NCI-H2196 treated with DMSO at 0.1 percent for 48 hours (cell line): Measurements from ENCODE around the gene GAPVD1.

Experiments
- DNase-seq: peaks from one replicate; lab custom pipeline; 2025; ENCODE audit not compliant: unreplicated experiment; lab: John Stamatoyannopoulos, UW

Gene GAPVD1

DNA sequence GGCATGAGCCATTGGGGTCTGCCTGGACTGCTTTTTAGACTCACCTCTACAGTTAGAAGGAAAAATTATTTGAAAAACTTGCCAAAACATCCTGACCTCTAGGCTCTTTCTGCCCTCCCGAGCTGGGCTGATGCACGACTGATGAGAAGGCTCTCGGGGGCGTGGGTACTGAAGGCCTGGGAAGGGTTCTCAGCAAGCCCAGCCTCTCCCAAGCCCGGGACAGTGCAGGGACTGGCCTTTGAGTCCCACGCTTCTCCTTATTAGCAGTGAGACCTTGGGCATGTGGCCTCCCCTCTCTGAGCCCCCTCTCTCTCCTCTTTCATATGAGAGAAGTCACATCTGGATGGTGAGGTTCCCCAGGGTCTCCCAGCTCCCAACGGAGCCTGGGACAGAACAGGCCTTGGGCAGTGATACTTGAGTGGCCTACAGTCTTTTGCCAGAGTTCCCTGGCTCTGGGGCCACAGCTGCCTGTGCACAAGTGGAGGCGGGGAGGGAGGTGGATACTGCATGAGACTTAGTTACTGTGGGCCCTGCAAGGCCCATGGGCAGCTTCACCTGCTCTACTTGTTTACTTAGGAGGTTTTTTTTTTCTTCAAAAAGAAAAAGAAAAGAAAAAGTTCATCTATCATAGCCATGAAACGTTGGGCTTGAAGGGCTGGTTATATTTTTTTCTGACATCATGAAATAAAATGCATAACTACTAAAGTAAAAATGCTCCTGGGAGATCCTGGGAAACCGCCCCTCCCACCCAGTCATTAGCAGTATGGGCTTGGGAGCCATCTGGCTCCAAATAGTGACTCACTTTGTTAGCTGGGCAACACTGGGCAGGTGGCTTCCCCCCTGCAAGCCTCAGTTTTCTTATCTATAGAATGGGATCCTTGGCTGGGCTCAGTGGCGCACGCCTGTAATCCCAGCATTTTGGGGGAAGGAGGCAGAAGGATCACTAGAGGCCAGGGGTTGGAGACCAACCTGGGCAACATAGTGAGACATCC lies 139.4 kb downstream of the GAPVD1 start:
- no peak for DNase-seq

DNA sequence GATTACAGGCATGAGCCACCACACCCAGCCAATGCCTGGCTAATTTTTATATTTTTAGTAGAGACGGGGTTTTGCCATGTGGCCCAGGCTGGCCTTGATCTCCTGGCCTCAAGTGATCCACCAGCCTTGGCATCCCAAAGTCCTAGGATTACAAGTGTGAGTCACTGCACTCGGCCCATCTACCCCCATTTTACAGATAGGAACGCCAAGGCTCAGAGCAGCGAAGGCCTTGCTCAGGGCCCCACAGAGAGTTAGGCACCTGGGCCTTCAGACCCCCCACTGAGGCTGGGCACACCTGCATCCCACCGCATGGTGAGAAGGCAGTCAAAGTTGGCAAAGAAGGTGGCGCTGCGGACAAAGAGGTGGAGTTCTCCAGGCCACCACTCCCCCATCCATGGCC lies 143.1 kb downstream of the GAPVD1 start:
- DNase-seq = no peak

DNA sequence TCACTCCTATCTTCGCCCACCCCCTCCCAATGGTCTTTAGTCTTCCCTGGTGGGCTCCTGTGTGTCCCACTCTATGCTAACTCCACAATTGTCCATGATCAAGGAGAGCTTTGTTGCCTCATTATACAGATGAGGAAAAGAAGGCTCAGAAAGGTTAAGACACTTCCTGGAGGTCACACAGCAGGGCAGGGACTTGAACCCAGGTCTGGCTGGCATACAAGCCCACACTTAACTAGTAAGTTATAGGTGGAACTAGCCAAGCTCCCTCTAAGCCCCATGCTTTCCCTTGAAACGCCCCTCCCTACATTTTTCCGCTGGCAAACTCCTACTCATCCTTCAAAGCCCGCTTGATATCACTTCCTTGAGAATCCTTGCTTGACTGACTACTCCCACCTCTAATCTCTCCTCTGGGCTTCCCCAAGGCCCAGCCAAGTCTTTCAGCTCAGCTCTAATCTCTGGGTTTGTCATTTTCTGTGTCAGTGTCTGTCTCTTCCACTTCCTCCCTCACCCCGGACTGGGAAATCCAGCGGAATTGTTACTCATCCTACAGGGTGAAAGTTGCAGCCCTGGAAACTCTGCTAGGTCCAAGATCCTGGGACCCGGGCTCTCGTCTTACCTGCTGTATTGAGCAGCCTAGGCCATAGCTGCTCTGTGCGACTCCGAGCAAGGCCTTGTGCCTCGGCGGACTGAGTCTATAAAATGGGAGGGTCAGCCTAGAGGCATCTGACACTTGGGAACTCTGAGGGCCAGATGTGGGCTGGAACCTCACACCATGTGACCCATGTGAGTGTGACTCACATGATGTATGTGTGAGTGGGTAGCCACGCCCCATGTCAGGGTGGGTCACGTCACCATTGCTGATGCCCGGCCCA lies 144.5 kb downstream of the GAPVD1 start:
- no peak for DNase-seq

DNA sequence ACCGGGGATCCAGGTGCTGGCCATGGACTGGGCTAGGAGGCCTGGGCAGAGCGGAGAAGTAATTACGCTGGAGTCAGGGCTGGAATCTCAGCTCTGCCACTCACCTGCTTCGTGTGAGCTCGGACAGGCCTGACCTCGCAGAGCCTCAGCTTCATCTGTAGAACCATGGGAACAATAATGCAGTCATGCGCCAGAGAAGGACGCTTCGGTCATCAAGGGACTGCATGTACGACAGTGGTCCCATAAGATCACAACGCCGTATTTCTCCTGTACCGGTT lies 145.1 kb downstream of the GAPVD1 start:
- no peak for DNase-seq

DNA sequence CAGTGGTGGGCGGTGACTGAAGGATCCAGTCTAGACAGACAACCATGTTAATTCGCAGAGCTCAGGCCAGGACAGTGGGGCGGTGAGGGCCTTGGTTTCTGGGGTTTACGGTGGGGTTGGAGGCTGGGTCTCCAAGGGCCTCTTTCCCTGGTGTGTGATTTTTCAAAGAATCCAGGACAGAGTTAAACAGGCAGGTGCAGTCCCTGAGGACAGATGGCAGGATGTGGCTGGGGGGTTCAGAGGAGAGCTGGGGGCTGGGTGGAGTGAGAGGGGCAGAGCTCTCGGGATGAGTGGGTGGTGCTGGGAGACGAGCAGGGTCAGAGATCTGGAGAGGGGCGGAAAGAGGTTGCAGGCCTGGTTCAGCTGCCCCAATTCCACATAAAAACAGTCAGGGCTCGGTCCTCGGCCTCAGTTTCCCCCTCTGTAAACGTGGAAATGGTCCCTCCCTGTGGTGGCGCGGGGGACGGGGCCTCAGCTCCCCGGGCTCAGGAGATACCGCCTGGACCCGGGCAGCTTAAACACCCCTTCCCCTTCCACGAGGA lies 145.9 kb downstream of the GAPVD1 start:
- DNase-seq = no peak

DNA sequence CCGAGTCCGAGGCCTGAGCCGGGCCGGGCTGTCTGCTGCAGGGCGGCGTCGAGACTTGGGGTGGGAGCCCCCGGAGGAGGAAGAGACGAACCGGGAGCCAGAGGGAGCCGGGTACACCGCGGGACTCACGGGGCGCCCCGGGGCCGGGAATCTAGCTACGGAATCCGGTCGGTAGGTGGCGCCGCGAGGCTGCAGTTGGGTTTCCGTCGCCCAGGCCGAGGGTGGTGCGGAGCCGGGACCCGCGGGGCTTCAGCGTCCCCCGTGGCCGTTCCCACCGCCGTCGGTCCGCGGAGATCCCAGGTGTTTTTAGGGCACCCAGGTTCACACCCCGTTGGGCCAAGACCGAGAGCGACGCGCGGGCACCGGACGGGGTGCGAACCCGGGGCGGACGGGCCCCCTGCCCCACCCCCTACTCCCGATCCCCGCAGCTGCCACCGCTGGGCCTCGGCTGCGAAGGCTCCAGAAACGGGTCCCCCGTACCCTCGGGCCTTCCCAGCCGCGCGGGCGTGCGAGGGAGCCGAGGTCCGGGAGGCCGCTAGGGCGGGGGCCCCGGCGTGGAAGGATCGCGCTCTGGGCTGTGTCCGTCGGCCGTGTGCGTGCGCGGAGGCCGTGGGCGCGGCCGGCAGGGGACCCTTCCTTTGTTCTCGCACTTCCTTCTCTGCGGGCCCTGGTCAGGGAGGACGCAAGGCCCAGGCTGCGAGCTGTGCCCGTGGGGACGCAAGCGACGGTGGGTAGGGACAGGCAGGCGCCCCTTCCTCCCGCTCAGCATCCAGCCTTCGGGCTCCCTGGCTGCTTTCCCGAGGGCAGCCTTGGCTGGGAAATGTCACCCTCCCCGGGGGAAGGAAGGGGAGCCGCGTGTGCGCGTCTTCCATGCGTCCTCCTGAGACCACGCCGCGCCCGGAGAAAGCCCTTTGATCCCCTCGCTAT lies 146.6 kb downstream of the GAPVD1 start:
- peak; percentile 42 for DNase-seq

DNA sequence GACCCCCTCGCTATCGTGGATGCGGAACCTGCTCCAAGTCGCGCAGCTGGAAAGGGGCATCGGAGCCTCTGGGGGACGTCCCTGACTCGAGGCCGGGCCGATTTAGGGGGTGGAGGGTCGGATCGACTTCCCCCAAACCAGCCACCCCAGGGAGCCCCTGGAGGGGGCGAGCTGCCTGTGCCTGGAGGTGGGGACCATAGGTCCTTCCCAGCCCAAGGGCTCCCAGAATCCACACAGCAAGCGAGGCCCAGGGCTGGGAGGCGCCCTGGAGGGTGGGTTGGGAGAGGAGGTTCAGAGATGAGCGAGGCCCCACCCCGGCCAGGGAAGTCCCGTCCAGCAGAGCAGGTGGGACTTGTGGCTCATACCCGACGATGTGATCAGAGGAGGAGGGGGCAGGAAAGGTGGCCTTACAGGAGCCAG lies 147.6 kb downstream of the GAPVD1 start:
- no peak for DNase-seq

DNA sequence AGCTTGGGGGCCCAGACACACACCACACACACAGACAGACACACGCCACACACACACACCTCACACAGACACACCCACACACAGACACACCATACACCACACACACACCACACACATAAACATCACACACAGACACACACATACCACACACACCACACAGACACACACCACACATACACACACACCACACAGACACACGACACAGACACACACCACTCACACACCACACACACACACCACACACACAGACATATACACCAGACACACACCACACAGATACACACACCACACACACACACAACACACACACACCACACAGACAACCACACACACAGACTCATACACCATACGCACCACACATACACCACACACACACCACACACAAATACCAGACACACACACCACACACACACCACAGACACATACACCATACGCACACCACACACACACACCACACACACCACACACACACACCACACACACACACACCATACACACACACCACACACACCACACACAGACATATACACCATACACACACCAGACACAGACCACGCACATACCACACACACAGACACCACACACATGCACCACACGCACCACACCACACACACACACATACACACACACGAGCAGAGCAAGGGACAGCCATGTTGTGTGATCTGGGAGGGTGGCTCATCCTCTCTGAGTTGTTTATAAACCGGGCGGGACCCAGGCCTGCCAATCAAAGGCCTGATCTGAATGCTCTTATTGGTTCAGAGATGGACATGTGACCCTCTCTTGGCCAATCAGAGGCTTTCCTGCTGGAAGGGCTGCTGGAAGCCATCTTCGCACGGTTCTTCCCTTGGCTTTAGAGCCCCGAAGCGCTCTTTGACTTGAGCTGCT lies 148.3 kb downstream of the GAPVD1 start:
- peak; percentile 75 for DNase-seq

DNA sequence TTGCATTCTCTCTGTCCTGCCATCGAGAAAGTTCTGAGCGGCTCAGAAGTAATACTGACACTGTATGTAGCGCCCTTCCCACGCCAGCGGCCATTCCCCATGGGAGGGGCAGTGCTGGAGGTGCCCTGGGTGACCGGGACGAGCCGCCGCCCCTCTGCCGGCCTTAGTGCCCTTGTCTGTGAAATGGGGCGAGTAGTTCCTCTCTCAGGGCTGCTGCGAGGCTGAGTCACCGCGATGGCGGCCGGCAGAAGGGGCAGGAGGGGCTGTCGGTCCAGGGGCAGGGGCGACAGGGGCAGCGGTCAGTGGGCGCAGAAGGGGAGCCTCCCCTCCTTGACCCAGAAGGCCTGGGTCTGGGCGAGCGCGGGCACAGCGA lies 148.9 kb downstream of the GAPVD1 start:
- DNase-seq = no peak

DNA sequence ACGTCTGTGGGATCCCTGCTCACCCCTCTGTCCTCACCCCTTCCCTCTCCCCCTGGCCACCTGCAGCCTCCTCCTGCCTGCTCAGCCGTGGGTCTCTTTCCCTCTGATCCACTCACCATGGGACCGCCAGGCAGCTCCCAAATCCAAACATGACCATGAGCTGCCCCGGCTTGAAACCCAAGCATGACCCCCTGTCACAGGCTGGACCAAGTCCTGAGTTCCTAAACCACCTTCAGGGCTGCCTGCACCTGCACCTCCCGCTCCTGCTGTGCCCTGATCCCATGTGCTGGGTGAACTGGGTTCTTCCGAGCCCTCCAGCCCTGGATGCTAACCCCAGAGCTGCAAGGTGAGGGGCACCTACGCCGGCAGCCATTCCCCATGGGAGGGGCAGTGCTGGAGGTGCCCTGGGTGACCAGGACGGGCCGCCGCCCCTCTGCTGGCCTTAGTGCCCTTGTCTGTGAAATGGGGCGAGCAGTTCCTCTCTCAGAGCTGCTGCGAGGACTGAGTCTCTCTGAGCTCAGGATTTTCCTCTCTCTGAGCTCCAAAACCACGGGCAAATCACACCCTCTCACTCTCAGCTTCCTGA lies 149.6 kb downstream of the GAPVD1 start:
- DNase-seq = no peak

DNA sequence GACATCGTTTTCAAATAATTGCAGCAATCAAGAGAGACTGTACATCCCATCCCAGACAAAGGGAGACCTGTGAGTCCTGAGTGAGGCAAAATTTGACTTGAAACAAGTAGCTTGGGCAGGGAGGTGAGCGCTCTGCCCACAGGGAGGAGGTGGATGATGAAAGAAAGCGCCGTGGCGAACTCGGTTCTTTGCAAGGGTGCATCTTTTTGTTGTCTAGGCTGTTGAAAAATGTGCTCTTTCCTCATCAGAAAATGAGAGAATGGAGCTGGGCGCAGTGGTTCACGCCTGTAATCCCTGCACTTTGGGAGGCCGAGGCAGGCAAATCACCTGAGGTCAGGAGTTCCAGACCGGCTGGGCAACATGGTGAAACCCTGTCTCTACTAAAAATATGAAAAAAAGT lies 150.5 kb downstream of the GAPVD1 start:
- no peak for DNase-seq

DNA sequence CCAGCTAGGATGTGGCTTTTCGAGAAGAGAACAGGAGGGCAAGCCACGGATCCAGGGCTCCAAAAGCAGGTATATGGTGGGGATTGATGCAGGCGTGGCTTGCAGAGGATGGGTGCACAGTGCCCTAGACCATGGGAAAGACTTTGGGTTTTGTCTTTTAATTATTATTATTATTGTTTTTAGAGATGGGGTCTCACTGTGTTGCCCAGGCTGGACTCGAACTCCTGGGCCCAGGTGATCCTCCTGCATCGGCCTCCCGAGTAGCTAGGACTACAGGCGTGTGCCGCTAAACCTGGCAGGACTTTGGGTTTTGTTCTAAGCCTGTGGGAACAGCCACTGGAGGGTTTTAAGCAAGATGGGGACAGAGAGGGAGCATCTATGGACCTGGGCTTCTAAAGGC lies 152.0 kb downstream of the GAPVD1 start:
- no peak for DNase-seq

DNA sequence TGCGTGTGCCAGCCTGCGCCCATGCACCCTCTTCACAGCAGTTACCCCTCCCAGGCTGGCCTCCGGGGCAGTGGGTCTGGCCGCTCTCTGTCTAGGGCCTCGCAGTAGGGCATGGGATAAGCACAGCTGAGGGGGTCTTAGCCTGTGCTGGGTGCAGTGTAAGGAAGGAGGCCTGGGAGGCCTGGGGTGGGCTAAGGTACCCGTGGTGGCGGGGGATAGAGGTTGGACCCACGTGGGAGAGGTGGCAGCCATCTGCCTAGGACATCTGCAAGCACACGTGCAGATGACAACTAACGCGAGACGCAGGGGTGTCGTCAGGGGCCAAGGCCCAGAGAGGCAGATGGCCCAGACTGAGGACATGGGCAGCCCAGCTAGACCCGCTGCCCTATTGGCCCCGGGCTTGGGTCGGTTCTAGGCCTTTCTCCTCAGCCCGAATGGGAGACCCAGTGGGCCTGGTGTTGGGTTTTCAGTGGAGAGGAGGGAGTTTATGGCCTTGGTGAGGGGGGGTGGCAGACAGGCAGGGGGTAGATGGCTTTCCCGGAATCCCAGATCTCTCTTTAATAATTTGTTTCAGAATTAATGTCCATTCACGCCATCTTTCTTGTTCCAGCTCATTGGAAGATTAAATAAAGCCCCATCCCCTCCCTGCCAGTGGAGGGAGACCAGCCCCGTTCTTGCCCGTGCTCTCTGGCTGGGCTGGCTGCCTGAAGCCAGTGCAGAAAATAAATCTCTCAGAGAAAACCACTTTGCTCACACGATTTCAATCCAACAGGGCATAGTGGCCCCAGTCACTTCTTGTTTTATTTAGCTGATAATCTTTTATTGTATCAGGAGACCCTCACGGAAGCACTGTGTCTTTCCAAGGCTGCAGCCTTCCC lies 154.2 kb downstream of the GAPVD1 start:
- no peak for DNase-seq

DNA sequence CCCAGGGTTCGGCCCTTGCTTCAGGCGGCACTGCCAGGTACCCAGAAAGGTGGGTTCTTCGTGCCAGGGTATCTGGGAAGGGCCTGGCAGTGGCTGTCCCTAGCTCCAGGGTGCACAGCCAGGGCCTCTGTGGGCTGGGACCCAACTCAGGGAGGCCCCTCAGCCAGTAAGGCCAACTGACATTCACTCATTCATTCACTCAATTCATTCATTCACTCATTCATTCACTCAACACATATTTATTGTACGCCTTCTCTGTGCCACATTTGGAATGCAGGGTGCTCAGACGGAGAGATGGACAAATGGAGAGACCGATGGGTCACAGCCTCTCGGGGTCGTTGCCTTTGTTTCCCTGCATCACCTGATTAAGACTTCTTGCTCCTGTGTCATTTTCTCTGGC lies 154.9 kb downstream of the GAPVD1 start:
- DNase-seq = no peak
